HCT116 (cell line): ENCODE measurements around the gene FRMD4A.

Source experiments
- CEBPB ChIP-seq: IDR thresholded peaks from 2 replicates; pipeline ENCODE4 v1.6.1; 2012; ENCODE audit warnings: low read depth
- EZH2 ChIP-seq: fragments of 200-600 bp; sonication (generic); IDR thresholded peaks from 2 replicates; pipeline ENCODE4 v1.6.1; 2017; ENCODE audit warnings: antibody characterized with exemption, mixed run types
- EZH2phosphoT487 ChIP-seq: fragments of 200-600 bp; IDR thresholded peaks from 2 replicates; pipeline ENCODE4 v1.6.1; 2018; ENCODE audit warnings: antibody characterized with exemption, borderline replicate concordance
- FOSL1 ChIP-seq: IDR thresholded peaks from 2 replicates; pipeline ENCODE4 v1.6.1; 2012; ENCODE audit warnings: low read depth
- JUND ChIP-seq: IDR thresholded peaks from 2 replicates; pipeline ENCODE4 v1.6.1; 2012
- POLR2A ChIP-seq: IDR thresholded peaks from 2 replicates; pipeline ENCODE4 v1.7.0; 2011; ENCODE audit warnings: borderline replicate concordance; ENCODE audit not compliant: insufficient read depth, insufficient read length; ENCODE audit errors: extremely low read depth
- POLR2AphosphoS5 ChIP-seq: IDR thresholded peaks from 2 replicates; pipeline ENCODE4 v1.6.1; 2011; ENCODE audit warnings: mild to moderate bottlenecking, low read depth, low read length, moderate library complexity
- RAD21 ChIP-seq: IDR thresholded peaks from 2 replicates; pipeline ENCODE4 v1.6.1; 2012; ENCODE audit warnings: low read depth, mild to moderate bottlenecking
- SP1 ChIP-seq: IDR thresholded peaks from 2 replicates; pipeline ENCODE4 v1.6.1; 2012; ENCODE audit warnings: low read depth
- TF ChIP-seq, protein P1 (sequence below): IDR thresholded peaks from 2 replicates; pipeline ENCODE4 v1.6.1; 2012
- TF ChIP-seq, protein P2 (sequence below): IDR thresholded peaks from 2 replicates; pipeline ENCODE4 v1.6.1; 2012; ENCODE audit warnings: low read depth
- TF ChIP-seq, protein P3 (sequence below), 3 experiments: fragments of 200-600 bp in 1 of 3; sonication (generic) in 1 of 3; IDR thresholded peaks in 2 of 3; conservative IDR thresholded peaks in 1 of 3; 2 replicates each; pipeline ENCODE4 v1.5.1; 2012 to 2017; ENCODE audit warnings: low read depth in 2 of 3, low read length in 2 of 3, antibody characterized with exemption in 1 of 3, borderline replicate concordance in 1 of 3, control low read depth in 1 of 3, mild to moderate bottlenecking in 1 of 3, mixed read lengths in 1 of 3, mixed run types in 1 of 3, moderate library complexity in 1 of 3; ENCODE audit not compliant: insufficient read depth in 1 of 3

DNA sequence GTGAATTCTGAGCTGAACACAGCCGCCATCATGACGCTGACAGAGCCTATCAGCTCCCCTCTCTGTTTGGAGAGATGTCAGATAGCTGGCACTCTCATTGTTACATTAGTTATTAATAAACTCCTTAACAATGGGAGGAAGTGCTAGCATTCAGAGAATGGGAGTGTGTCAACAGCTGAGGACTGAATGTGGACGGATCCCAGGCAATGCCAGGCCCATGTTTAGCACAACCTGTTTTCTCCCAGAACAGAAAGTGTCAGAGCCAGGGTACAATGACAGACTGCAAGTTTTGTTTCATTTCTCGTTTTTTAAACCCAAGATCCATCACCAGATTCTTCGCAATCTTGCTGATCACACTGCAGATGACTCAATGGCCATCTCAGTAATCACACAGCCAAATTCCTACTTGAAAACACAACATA is 644.4 kb downstream of the FRMD4A start:
- TF ChIP-seq, protein P1, sequence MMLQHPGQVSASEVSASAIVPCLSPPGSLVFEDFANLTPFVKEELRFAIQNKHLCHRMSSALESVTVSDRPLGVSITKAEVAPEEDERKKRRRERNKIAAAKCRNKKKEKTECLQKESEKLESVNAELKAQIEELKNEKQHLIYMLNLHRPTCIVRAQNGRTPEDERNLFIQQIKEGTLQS = no peak
- TF ChIP-seq, protein P2, sequence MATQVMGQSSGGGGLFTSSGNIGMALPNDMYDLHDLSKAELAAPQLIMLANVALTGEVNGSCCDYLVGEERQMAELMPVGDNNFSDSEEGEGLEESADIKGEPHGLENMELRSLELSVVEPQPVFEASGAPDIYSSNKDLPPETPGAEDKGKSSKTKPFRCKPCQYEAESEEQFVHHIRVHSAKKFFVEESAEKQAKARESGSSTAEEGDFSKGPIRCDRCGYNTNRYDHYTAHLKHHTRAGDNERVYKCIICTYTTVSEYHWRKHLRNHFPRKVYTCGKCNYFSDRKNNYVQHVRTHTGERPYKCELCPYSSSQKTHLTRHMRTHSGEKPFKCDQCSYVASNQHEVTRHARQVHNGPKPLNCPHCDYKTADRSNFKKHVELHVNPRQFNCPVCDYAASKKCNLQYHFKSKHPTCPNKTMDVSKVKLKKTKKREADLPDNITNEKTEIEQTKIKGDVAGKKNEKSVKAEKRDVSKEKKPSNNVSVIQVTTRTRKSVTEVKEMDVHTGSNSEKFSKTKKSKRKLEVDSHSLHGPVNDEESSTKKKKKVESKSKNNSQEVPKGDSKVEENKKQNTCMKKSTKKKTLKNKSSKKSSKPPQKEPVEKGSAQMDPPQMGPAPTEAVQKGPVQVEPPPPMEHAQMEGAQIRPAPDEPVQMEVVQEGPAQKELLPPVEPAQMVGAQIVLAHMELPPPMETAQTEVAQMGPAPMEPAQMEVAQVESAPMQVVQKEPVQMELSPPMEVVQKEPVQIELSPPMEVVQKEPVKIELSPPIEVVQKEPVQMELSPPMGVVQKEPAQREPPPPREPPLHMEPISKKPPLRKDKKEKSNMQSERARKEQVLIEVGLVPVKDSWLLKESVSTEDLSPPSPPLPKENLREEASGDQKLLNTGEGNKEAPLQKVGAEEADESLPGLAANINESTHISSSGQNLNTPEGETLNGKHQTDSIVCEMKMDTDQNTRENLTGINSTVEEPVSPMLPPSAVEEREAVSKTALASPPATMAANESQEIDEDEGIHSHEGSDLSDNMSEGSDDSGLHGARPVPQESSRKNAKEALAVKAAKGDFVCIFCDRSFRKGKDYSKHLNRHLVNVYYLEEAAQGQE = no peak
- TF ChIP-seq POLR2A = no peak
- TF ChIP-seq, protein P3, sequence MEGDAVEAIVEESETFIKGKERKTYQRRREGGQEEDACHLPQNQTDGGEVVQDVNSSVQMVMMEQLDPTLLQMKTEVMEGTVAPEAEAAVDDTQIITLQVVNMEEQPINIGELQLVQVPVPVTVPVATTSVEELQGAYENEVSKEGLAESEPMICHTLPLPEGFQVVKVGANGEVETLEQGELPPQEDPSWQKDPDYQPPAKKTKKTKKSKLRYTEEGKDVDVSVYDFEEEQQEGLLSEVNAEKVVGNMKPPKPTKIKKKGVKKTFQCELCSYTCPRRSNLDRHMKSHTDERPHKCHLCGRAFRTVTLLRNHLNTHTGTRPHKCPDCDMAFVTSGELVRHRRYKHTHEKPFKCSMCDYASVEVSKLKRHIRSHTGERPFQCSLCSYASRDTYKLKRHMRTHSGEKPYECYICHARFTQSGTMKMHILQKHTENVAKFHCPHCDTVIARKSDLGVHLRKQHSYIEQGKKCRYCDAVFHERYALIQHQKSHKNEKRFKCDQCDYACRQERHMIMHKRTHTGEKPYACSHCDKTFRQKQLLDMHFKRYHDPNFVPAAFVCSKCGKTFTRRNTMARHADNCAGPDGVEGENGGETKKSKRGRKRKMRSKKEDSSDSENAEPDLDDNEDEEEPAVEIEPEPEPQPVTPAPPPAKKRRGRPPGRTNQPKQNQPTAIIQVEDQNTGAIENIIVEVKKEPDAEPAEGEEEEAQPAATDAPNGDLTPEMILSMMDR (IDR thresholded peaks at IDR 0.05 in 2 of 3, conservative IDR thresholded peaks at IDR 0.05 in 1 of 3; ENCODE audit: borderline replicate concordance in 1 of 3, insufficient read depth in 1 of 3, low read depth in 2 of 3, low read length in 2 of 3) = no peak
- no peak for TF ChIP-seq CEBPB
- no peak for TF ChIP-seq FOSL1
- no peak for TF ChIP-seq RAD21
- TF ChIP-seq EZH2phosphoT487 = no peak
- TF ChIP-seq JUND = no peak
- no peak for TF ChIP-seq EZH2
- TF ChIP-seq POLR2AphosphoS5 = no peak
- TF ChIP-seq SP1 = no peak
